K562 (cell line): ENCODE measurements around the gene COQ3. TPM values are rescaled to one million over a fixed set of nuclear protein-coding genes. Genes with fewer than 3 reads are reported as not detected.

Experiments
- ATAC-seq: fragments of 200-7000 bp; cut with Tn5 transposase; 3 replicates; pipeline ENCODE4 v1.9.1; 2020; ENCODE audit warnings: moderate library complexity
- BruUV-seq: library from RNA; stranded (reverse); fragments of 400-500 nt; replicated peaks from 2 replicates; lab custom pipeline; 2021; lab: Mats Ljungman, UMichigan
- CTCF ChIA-PET: fragments of 300-600 bp; formaldehyde crosslinking; extraction: SDS; loops from one replicate; lab custom pipeline; 2021; ENCODE audit warnings: low intra/inter-chr PET ratio; lab: Yijun Ruan, JAX
- POLR2A ChIA-PET: fragments of 300-600, 350-650 bp; sonication (Branson Sonifier 250); formaldehyde crosslinking; extraction: SDS; loops from one replicate; lab custom pipeline; 2021; ENCODE audit warnings: antibody characterized with exemption, inconsistent platforms; lab: Yijun Ruan, JAX
- DNase-seq, 4 experiments: peaks; one replicate each; pipeline versions ENCODE4 v3.0.0 to v3.0.0-alpha.2; 2011 to 2018; ENCODE audit warnings: low spot score in 3 of 4, mixed read lengths in 3 of 4; ENCODE audit errors: extremely low read depth in 1 of 4
- FAIRE-seq: peaks from 2 replicates; lab custom pipeline; 2011; peaks lifted over from hg19 to GRCh38; lab: Jason Lieb, UNC
- H2AFZ ChIP-seq: 2 replicates; pipeline ENCODE4 v1.6.0; 2011; ENCODE audit warnings: low read depth, low read length, control low read depth, inconsistent platforms
- H3K27ac ChIP-seq: fragments of 200-600 bp; 3 replicates; pipeline ENCODE4 v1.8.0; 2011; ENCODE audit warnings: low read depth, mild to moderate bottlenecking, control low read depth, inconsistent platforms, low read length, moderate library complexity, mixed read lengths; ENCODE audit errors: extremely low read depth
- H3K27me3 ChIP-seq, 2 experiments: fragments of 300-600 bp in 1 of 2; 2 replicates in 1 of 2; 3 replicates in 1 of 2; pipeline versions ENCODE4 v1.6.0 to v1.8.0; 2011; ENCODE audit warnings: inconsistent platforms in 2 of 2, low read length in 2 of 2, mild to moderate bottlenecking in 1 of 2, mixed read lengths in 1 of 2, moderate library complexity in 1 of 2; ENCODE audit not compliant: control insufficient read depth in 2 of 2, insufficient read depth in 2 of 2
- H3K36me3 ChIP-seq: fragments of 300-600 bp; 3 replicates; pipeline ENCODE4 v1.8.0; 2011; ENCODE audit warnings: mild to moderate bottlenecking, low read length, inconsistent platforms; ENCODE audit not compliant: control insufficient read depth, insufficient read depth
- H3K4me1 ChIP-seq, 2 experiments: fragments of 200-600 bp in 1 of 2; replicated peaks in 1 of 2; 2 replicates in 1 of 2; 3 replicates in 1 of 2; pipeline versions ENCODE4 v1.5.1 to v1.8.0; 2011; ENCODE audit warnings: inconsistent platforms in 2 of 2, low read length in 2 of 2, mild to moderate bottlenecking in 1 of 2, mixed read lengths in 1 of 2, moderate library complexity in 1 of 2; ENCODE audit not compliant: control insufficient read depth in 2 of 2, insufficient read depth in 2 of 2
- H3K4me2 ChIP-seq: 2 replicates; pipeline ENCODE4 v1.6.1; 2011; ENCODE audit warnings: low read length, control low read depth, inconsistent platforms, mixed read lengths; ENCODE audit not compliant: insufficient read depth
- H3K4me3 ChIP-seq: fragments of 200-600 bp; sonication (generic), shearing (Covaris generic); 2 replicates; pipeline ENCODE4 v1.5.1; 2016; ENCODE audit warnings: control low read depth, inconsistent platforms
- H3K79me2 ChIP-seq: fragments of 200-600 bp; 3 replicates; pipeline ENCODE4 v1.8.0; 2011; ENCODE audit warnings: low read length, inconsistent platforms; ENCODE audit not compliant: control insufficient read depth, insufficient read depth
- H3K9ac ChIP-seq, 2 experiments: 2 replicates each; pipeline versions ENCODE4 v1.6.0 to v1.6.1; 2011; ENCODE audit warnings: low read depth in 2 of 2, low read length in 2 of 2, control low read depth in 1 of 2, inconsistent platforms in 1 of 2, mild to moderate bottlenecking in 1 of 2, mixed read lengths in 1 of 2; ENCODE audit not compliant: insufficient read depth in 1 of 2
- H3K9me1 ChIP-seq: one replicate; pipeline ENCODE4 v1.6.0; 2011; ENCODE audit warnings: inconsistent platforms, mild to moderate bottlenecking, low read length, moderate library complexity; ENCODE audit not compliant: control insufficient read depth, insufficient read depth
- H3K9me3 ChIP-seq: replicated peaks from 2 replicates; pipeline ENCODE4 v1.5.1; 2011; ENCODE audit warnings: low read depth, low read length, inconsistent platforms; ENCODE audit not compliant: control insufficient read depth, insufficient read depth
- H4K20me1 ChIP-seq: replicated peaks from 2 replicates; pipeline ENCODE4 v1.6.1; 2011; ENCODE audit warnings: low read length, inconsistent platforms, mixed read lengths; ENCODE audit not compliant: control insufficient read depth, insufficient read depth
- CHAMP1 ChIP-seq: fragments of 450-650 bp; IDR thresholded peaks from 2 replicates; pipeline ENCODE4 v1.6.1; 2016; ENCODE audit warnings: mild to moderate bottlenecking
- CHCHD3 ChIP-seq: fragments of 250-450 bp; sonication (Bioruptor Pico); IDR thresholded peaks from 2 replicates; pipeline ENCODE4 v2.1.2; 2022; ENCODE audit warnings: mild to moderate bottlenecking
- IRF2 ChIP-seq: sonication (generic); formaldehyde crosslinking; IDR thresholded peaks from 2 replicates; pipeline ENCODE4 v1.8.1; 2022; ENCODE audit warnings: mild to moderate bottlenecking, missing genetic modification reagents
- KAT8 ChIP-seq: fragments of 450-650 bp; IDR thresholded peaks from 2 replicates; pipeline ENCODE4 v1.6.1; 2016; ENCODE audit warnings: low read depth, mild to moderate bottlenecking
- SOX6 ChIP-seq: fragments of 450-650 bp; IDR thresholded peaks from 2 replicates; pipeline ENCODE4 v1.6.1; 2014; ENCODE audit warnings: mild to moderate bottlenecking
- STAT5A ChIP-seq: IDR thresholded peaks from 2 replicates; pipeline ENCODE4 v1.6.1; 2012; ENCODE audit warnings: low read length, inconsistent platforms, borderline replicate concordance
- ZNF589 ChIP-seq: fragments of 200-800 bp; sonication (Bioruptor generic); IDR thresholded peaks from 2 replicates; pipeline ENCODE4 v1.6.1; 2016; ENCODE audit warnings: low read depth, missing genetic modification characterization, missing compliant biosample characterization
- WGBS: fragments of 100-300 bp; shearing (Covaris generic); methylation state at CpG from one replicate; pipeline ENCODE4 v1.1.6; 2016; ENCODE audit warnings: low coverage, mixed read lengths; ENCODE audit not compliant: insufficient coverage; ENCODE audit errors: missing lambda C conversion rate; 5-methylcytosine and 5-hydroxymethylcytosine counted together
- in situ Hi-C: fragments of 300-500 bp; cut with MboI; formaldehyde crosslinking; loops from 4 replicates; pipeline ENCODE4 v1.15.0; 2018; ENCODE audit warnings: inconsistent platforms, mixed read lengths
- intact Hi-C: fragments of 100-400 bp; cut with micrococcal nuclease; formaldehyde crosslinking; loops from 2 replicates; pipeline ENCODE4 v1.14.2; 2022
- polyA plus RNA-seq, 8 experiments: library from polyadenylated mRNA; depleted of rRNA in 4 of 8; stranded (reverse) in 5 of 8; unstranded in 3 of 8; fragments of >200 nt; fragmentation: Nextera tagmentation in 2 of 8; fragmentation: Illumina TruSeq in 1 of 8; extraction: Ambion mirVana in 2 of 8; extraction: Trizol in 1 of 8; gene quantifications; 2 replicates each; pipeline versions ENCODE4 v1.2.1 to v1.2.3, GENCODE V29; 2011 to 2014; ENCODE audit warnings: inconsistent platforms in 1 of 8, missing spikeins in 1 of 8
- total RNA-seq, 7 experiments: library from RNA; depleted of rRNA in 6 of 7; stranded (reverse); fragments of >200 nt in 6 of 7; fragmentation: Illumina TruSeq in 2 of 7; extraction: Trizol in 2 of 7; gene quantifications; 2 replicates each; pipeline versions ENCODE4 v1.2.1 to v1.2.3, GENCODE V29; 2011 to 2021; ENCODE audit warnings: low replicate concordance in 1 of 7

Gene COQ3
- total and polyA plus RNA-seq, 9 of the 15 experiments (the other 6 are each of a cell fraction or from before 2014, with no cell fraction given) = 16.9 to 137 (median 33.9) TPM

GRCh38 chr6:99416892-99417767 lies 23.1 kb upstream of the COQ3 start:
- no peak overlapping the region for H2AFZ ChIP-seq
- no peaks in the 10 kb centered on the region for H3K27me3 ChIP-seq
- no peak overlapping the region for H3K9ac ChIP-seq
- ChIA-PET POLR2A (interaction anchor here (0.6 to 2.1 kb wide), 4 partner anchors 8 to 24 kb away, joined by 3 to 6 read pairs (median 4); partner anchors contain the start of gene COQ3), CTCF (no interaction called here)
- in situ Hi-C loops = no loop called here
- FAIRE-seq (no peak), DNase-seq (no peak), ATAC-seq (no peak)
- H3K36me3 ChIP-seq = peaks cover 63% of the 10 kb centered on the region
- H3K9me1 ChIP-seq = peaks cover 4% of the 10 kb centered on the region
- H3K27ac ChIP-seq = no peak overlapping the region
- H4K20me1 ChIP-seq = peaks cover 7% of the 10 kb centered on the region; the same call in 1 of the 2 replicates
- H3K4me1 ChIP-seq = peaks cover 0 to 6% of the 10 kb centered on the region in 2 experiments; a peak in 2 of 5 replicates
- H3K79me2 ChIP-seq = peaks cover 99% of the 10 kb centered on the region
- H3K4me3 ChIP-seq = no peak overlapping the region
- 84% methylated on average over 9 of the region's 9 CpGs for WGBS
- no peak for TF ChIP-seq STAT5A
- no peak for TF ChIP-seq CHAMP1
- no peak for TF ChIP-seq KAT8
- no peak for TF ChIP-seq SOX6
- TF ChIP-seq ZNF589 = no peak
- no peak for TF ChIP-seq IRF2 (CRISPR knock-in tag)
- TF ChIP-seq CHCHD3 (CRISPR knock-in tag) = no peak
- TF ChIP-seq, all 486 proteins: peak for 0
- Histone ChIP-seq H3K9me3 (no peaks in the 10 kb centered on the region), H3K4me2 (no peak overlapping the region)
- BruUV-seq = no TSS peak
- intact Hi-C loops = no loop called here
